Natural killer cell (primary cell): ENCODE measurements around the gene RIPOR2. TPM values are rescaled to one million over a fixed set of nuclear protein-coding genes. Genes with fewer than 3 reads are reported as not detected.

ENCODE experiments used
- ATAC-seq, 3 donors: fragments of 150-1000 bp in 2 of 3; fragments of 200-7000 bp in 1 of 3; cut with Tn5 transposase; 1 replicate in 1 of 3; 2 replicates in 2 of 3; pipeline ENCODE4 v1.10.0; 2021; ENCODE audit warnings: mild to moderate bottlenecking in 2 of 3, moderate library complexity in 2 of 3
- DNase-seq, 2 donors: peaks; one replicate each; pipeline versions ENCODE4 v3.0.0 to v3.0.0-alpha.2; 2013 to 2021; ENCODE audit warnings: mixed read lengths in 1 of 2
- H3K27ac ChIP-seq: one replicate; pipeline ENCODE4 v1.5.1; 2013; ENCODE audit warnings: mild to moderate bottlenecking, low read length
- H3K27me3 ChIP-seq: one replicate; pipeline ENCODE4 v1.6.1; 2013; ENCODE audit warnings: low read length; ENCODE audit not compliant: control insufficient read depth, insufficient read depth
- H3K36me3 ChIP-seq: one replicate; pipeline ENCODE4 v1.6.1; 2013; ENCODE audit warnings: low read length; ENCODE audit not compliant: control insufficient read depth, insufficient read depth
- H3K4me1 ChIP-seq: one replicate; pipeline ENCODE4 v1.6.1; 2013; ENCODE audit warnings: low read length; ENCODE audit not compliant: control insufficient read depth, insufficient read depth
- H3K4me3 ChIP-seq: one replicate; pipeline ENCODE4 v1.5.1; 2013; ENCODE audit warnings: low read length
- H3K9me3 ChIP-seq: one replicate; pipeline ENCODE4 v1.6.1; 2013; ENCODE audit warnings: low read length; ENCODE audit not compliant: control insufficient read depth, insufficient read depth
- H3K27ac Mint-ChIP-seq, 2 donors: one replicate each; pipeline ENCODE4 v1.8.0; 2022; ENCODE audit warnings: mild to moderate bottlenecking in 2 of 2, mixed read lengths in 2 of 2, moderate library complexity in 1 of 2
- H3K27me3 Mint-ChIP-seq, 2 donors: one replicate each; pipeline ENCODE4 v1.8.0; 2022; ENCODE audit warnings: low read depth in 2 of 2, mixed read lengths in 2 of 2
- H3K36me3 Mint-ChIP-seq: one replicate; pipeline ENCODE4 v1.8.0; 2022; ENCODE audit warnings: mixed read lengths
- H3K4me1 Mint-ChIP-seq, 2 donors: one replicate each; pipeline ENCODE4 v1.8.0; 2022; ENCODE audit warnings: mixed read lengths in 2 of 2
- H3K4me3 Mint-ChIP-seq: one replicate; pipeline ENCODE4 v1.8.0; 2022; ENCODE audit warnings: mild to moderate bottlenecking, moderate library complexity, mixed read lengths
- H3K9me3 Mint-ChIP-seq, 2 donors: one replicate each; pipeline ENCODE4 v1.8.0; 2022; ENCODE audit warnings: mixed read lengths in 2 of 2
- WGBS: methylation state at CpG from one replicate; pipeline ENCODE4 v1.1.7; 2013; ENCODE audit warnings: missing lambda C conversion rate; ENCODE audit not compliant: insufficient coverage; 5-methylcytosine and 5-hydroxymethylcytosine counted together
- intact Hi-C: fragments of 100-400 bp; cut with micrococcal nuclease; formaldehyde crosslinking; loops from one replicate; pipeline ENCODE4 v1.14.2; 2022
- total RNA-seq, 4 donors: library from RNA; stranded (reverse); fragments of 120-200 nt in 1 of 4; gene quantifications; one replicate each; pipeline versions ENCODE4 v1.2.3 to v1.2.4, GENCODE V29; 2013 to 2022
- TF ChIP-seq, protein P1 (sequence below): fragments of 200-600 bp; IDR thresholded peaks from one replicate; pipeline ENCODE4 v1.8.0; 2022; ENCODE audit warnings: antibody characterized with exemption

Gene RIPOR2
- total RNA-seq, 3 donors from 2014 or later (not counting 1 experiment from before 2014, with no cell fraction given), result 234 to 312 (median 299) TPM

DNA sequence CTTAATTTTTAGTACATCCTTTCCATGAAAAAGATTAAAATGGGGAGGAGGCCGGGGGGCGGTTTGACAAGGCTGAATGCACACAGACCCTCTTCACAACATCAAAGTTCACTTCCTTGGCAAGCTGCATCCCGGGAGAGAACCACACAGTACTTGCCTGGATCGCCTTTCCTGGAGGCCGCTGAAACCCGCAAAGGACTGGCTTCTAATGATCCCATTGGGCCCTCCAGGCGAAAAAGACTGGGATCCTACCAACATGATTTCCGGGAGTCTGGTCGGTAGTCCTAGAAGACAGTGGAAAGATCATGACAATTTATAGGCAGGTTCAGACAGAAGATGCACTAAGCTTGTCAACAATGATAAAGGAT is 60.2 kb downstream of the RIPOR2 start:
- H3K36me3 Mint-ChIP-seq, result peaks cover 32% of the 10 kb centered on the region
- no peaks in the 10 kb centered on the region for H3K9me3 ChIP-seq
- H3K4me1 Mint-ChIP-seq, result peaks cover 65% of the 10 kb centered on the region in 2 donors
- no peak overlapping the region for H3K27ac ChIP-seq
- peaks cover 10% of the 10 kb centered on the region for H3K4me1 ChIP-seq
- no peaks in the 10 kb centered on the region for H3K27me3 ChIP-seq
- ATAC-seq (no peak), DNase-seq (no peak)
- H3K4me3 ChIP-seq, result no peak overlapping the region
- TF ChIP-seq, protein P1, sequence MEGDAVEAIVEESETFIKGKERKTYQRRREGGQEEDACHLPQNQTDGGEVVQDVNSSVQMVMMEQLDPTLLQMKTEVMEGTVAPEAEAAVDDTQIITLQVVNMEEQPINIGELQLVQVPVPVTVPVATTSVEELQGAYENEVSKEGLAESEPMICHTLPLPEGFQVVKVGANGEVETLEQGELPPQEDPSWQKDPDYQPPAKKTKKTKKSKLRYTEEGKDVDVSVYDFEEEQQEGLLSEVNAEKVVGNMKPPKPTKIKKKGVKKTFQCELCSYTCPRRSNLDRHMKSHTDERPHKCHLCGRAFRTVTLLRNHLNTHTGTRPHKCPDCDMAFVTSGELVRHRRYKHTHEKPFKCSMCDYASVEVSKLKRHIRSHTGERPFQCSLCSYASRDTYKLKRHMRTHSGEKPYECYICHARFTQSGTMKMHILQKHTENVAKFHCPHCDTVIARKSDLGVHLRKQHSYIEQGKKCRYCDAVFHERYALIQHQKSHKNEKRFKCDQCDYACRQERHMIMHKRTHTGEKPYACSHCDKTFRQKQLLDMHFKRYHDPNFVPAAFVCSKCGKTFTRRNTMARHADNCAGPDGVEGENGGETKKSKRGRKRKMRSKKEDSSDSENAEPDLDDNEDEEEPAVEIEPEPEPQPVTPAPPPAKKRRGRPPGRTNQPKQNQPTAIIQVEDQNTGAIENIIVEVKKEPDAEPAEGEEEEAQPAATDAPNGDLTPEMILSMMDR, result no peak
- H3K9me3 Mint-ChIP-seq, result no peaks in the 10 kb centered on the region
- intact Hi-C loops, result no loop called here
- 85% methylated on average over 9 of the region's 9 CpGs for WGBS
- no peaks in the 10 kb centered on the region for H3K27me3 Mint-ChIP-seq
- peaks cover 86% of the 10 kb centered on the region for H3K36me3 ChIP-seq
- H3K27ac Mint-ChIP-seq, result peak overlapping the region; percentile 90 to 93
- H3K4me3 Mint-ChIP-seq, result no peak overlapping the region

- H3K36me3 ChIP-seq, result peaks cover 87% of the 10 kb centered on the region
- Mint-ChIP-seq H3K27ac (peak overlapping the region; percentile 90 to 93), H3K4me3 (no peak overlapping the region), H3K27me3 (no peaks in the 10 kb centered on the region), H3K36me3 (peaks cover 32% of the 10 kb centered on the region), H3K9me3 (no peaks in the 10 kb centered on the region), H3K4me1 (peaks cover 60 to 61% of the 10 kb centered on the region in 2 donors)
- DNase-seq (no peak), ATAC-seq (peak in 1 of 3 donors; percentile 63)
- H3K27ac ChIP-seq, result no peak overlapping the region
- peaks cover 10% of the 10 kb centered on the region for H3K4me1 ChIP-seq
- no peak overlapping the region for H3K4me3 ChIP-seq
- no peaks in the 10 kb centered on the region for H3K27me3 ChIP-seq
- H3K9me3 ChIP-seq, result no peaks in the 10 kb centered on the region
- TF ChIP-seq, protein P1, result no peak
- WGBS, result 97% methylated on average over 6 of the region's 7 CpGs
- intact Hi-C loops, result no loop called here
Measured at GRCh38 chr6:24874776-24875533, 60.8 kb downstream of the RIPOR2 start.

DNA sequence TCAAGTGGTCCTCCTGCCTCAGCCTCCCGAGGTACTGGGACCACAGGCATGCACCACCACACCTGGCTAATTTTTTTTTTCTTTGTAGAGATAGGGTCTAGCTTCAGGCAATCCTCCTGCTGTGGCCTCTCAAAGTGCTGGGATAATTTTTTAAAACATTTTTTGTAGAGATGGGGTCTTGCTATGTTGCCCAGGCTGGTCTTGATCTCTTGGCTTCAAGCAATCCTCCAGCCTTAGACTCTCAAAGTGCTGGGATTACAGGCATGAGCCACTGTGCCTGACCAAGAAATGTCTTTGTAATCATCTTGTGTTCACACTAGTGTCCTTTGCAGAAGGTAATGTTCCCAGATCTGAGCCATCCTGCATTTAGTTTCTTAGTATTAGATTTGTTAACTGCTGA is 61.6 kb downstream of the RIPOR2 start:
- peaks cover 51 to 52% of the 10 kb centered on the region in 2 donors for H3K4me1 Mint-ChIP-seq
- Histone ChIP-seq H3K27me3 (no peaks in the 10 kb centered on the region), H3K27ac (no peak overlapping the region), H3K36me3 (peaks cover 89% of the 10 kb centered on the region), H3K4me3 (no peak overlapping the region), H3K9me3 (no peaks in the 10 kb centered on the region), H3K4me1 (peaks cover 9% of the 10 kb centered on the region)
- intact Hi-C loops, result no loop called here
- TF ChIP-seq, protein P1, result no peak
- ATAC-seq, result no peak
- WGBS, result 100% methylated on average over 1 of the region's 1 CpG
- H3K36me3 Mint-ChIP-seq, result peaks cover 32% of the 10 kb centered on the region
- no peaks in the 10 kb centered on the region for H3K27me3 Mint-ChIP-seq
- no peak overlapping the region for H3K4me3 Mint-ChIP-seq
- H3K9me3 Mint-ChIP-seq, result no peaks in the 10 kb centered on the region
- peak overlapping the region; percentile 90 to 93 for H3K27ac Mint-ChIP-seq
- DNase-seq, result no peak

GRCh38 chr6:24872779-24873178 is 63.0 kb downstream of the RIPOR2 start:
- H3K4me3 Mint-ChIP-seq, result no peak overlapping the region
- H3K27me3 Mint-ChIP-seq, result no peaks in the 10 kb centered on the region
- DNase-seq (no peak), ATAC-seq (no peak)
- TF ChIP-seq, protein P1, result no peak
- peaks cover 44% of the 10 kb centered on the region for H3K36me3 Mint-ChIP-seq
- Histone ChIP-seq H3K4me1 (peaks cover 5% of the 10 kb centered on the region), H3K27ac (no peak overlapping the region), H3K36me3 (peaks cover 95% of the 10 kb centered on the region), H3K27me3 (no peaks in the 10 kb centered on the region), H3K4me3 (no peak overlapping the region), H3K9me3 (no peaks in the 10 kb centered on the region)
- H3K9me3 Mint-ChIP-seq, result no peaks in the 10 kb centered on the region
- H3K4me1 Mint-ChIP-seq, result peaks cover 49 to 50% of the 10 kb centered on the region in 2 donors
- intact Hi-C loops, result no loop called here
- 97% methylated on average over 4 of the region's 4 CpGs for WGBS
- H3K27ac Mint-ChIP-seq, result peak overlapping the region; percentile 90 to 93
